ENCODE data around the gene OTP.

- no peak for TF ChIP-seq TSHZ2 (CRISPR knock-in tag; IDR thresholded peaks at IDR 0.05)
- TF ChIP-seq ZFP30 (CRISPR knock-in tag; IDR thresholded peaks at IDR 0.05) = no peak
- no peak for TF ChIP-seq PATZ1 (CRISPR knock-in tag; IDR thresholded peaks at IDR 0.05; ENCODE audit: borderline replicate concordance)
- TF ChIP-seq CREB5 (CRISPR knock-in tag; IDR thresholded peaks at IDR 0.05; ENCODE audit: low read depth) = no peak
- no peak for TF ChIP-seq PPARA (CRISPR knock-in tag; IDR thresholded peaks at IDR 0.05; ENCODE audit: borderline replicate concordance)
- TF ChIP-seq ZNF8 (CRISPR knock-in tag; IDR thresholded peaks at IDR 0.05) = no peak
- TF ChIP-seq SNAI2 (CRISPR knock-in tag; IDR thresholded peaks at IDR 0.05) = no peak
Observed at GRCh38 chr5:77629509-77630113, 8.9 kb downstream of the OTP start.

Measured in SK-N-SH treated with all-trans-retinoic acid at 6 μM for 48 hours (cell line).